GM12878 (cell line): ENCODE results near the gene HOXB3. TPM values are rescaled to one million over a fixed set of nuclear protein-coding genes. Genes with fewer than 3 reads are reported as not detected.

Experiments
- ATAC-seq: fragments of 200-7000 bp; cut with Tn5 transposase; 3 replicates; pipeline ENCODE4 v1.9.1; 2020; ENCODE audit warnings: mild to moderate bottlenecking, moderate library complexity
- BruUV-seq: library from RNA; stranded (reverse); fragments of 400-500 nt; replicated peaks from 2 replicates; lab custom pipeline; 2021; lab: Mats Ljungman, UMichigan
- CTCF ChIA-PET: fragments of 300-600 bp; sonication (Branson Sonifier 250); formaldehyde crosslinking; extraction: SDS; loops from one replicate; lab custom pipeline; 2021; ENCODE audit warnings: inconsistent platforms; lab: Yijun Ruan, JAX
- POLR2A ChIA-PET: fragments of 350-600 bp; formaldehyde crosslinking; extraction: SDS; loops from one replicate; lab custom pipeline; 2021; ENCODE audit warnings: inconsistent platforms; lab: Charles Lee
- RAD21 ChIA-PET: fragments of 300-600 bp; sonication (Branson Sonifier 250); formaldehyde crosslinking; loops from one replicate; lab custom pipeline; 2023; ENCODE audit warnings: antibody characterized with exemption; ENCODE audit not compliant: unreplicated experiment; lab: Charles Lee
- SMC1A ChIA-PET: fragments of 300-600 bp; sonication (Branson Sonifier 250); formaldehyde crosslinking; loops from one replicate; lab custom pipeline; 2023; ENCODE audit not compliant: unreplicated experiment, uncharacterized antibody; lab: Charles Lee
- DNase-seq: peaks from one replicate; pipeline ENCODE4 v3.0.0-alpha.2; 2011; ENCODE audit warnings: low read depth, low spot score
- FAIRE-seq: peaks from 3 replicates; lab custom pipeline; 2011; peaks lifted over from hg19 to GRCh38; lab: Jason Lieb, UNC
- H2AFZ ChIP-seq: 2 replicates; pipeline ENCODE4 v1.6.0; 2011; ENCODE audit warnings: low read depth, low read length, control low read depth; ENCODE audit not compliant: control insufficient read depth
- H3K27ac ChIP-seq: 2 replicates; pipeline ENCODE4 v1.5.1; 2011; ENCODE audit warnings: control low read depth; ENCODE audit not compliant: control insufficient read depth, insufficient read depth
- H3K27me3 ChIP-seq, 2 experiments: replicated peaks in 1 of 2; 2 replicates each; pipeline versions ENCODE4 v1.6.0 to v1.6.1; 2011; ENCODE audit warnings: low read length in 1 of 2; ENCODE audit not compliant: control insufficient read depth in 2 of 2, insufficient read depth in 2 of 2
- H3K36me3 ChIP-seq, 2 experiments: 2 replicates each; pipeline ENCODE4 v1.5.1; 2011; ENCODE audit warnings: low read length in 1 of 2; ENCODE audit not compliant: control insufficient read depth in 2 of 2, insufficient read depth in 2 of 2
- H3K4me1 ChIP-seq: 2 replicates; pipeline ENCODE4 v1.6.1; 2011; ENCODE audit warnings: mild to moderate bottlenecking, low read length, moderate library complexity, mixed read lengths; ENCODE audit not compliant: control insufficient read depth, insufficient read depth
- H3K4me2 ChIP-seq: 2 replicates; pipeline ENCODE4 v1.6.0; 2011; ENCODE audit warnings: control low read depth; ENCODE audit not compliant: control insufficient read depth, insufficient read depth
- H3K4me3 ChIP-seq: fragments of 200-600 bp; sonication (generic); 2 replicates; pipeline ENCODE4 v1.5.1; 2016
- H3K79me2 ChIP-seq: 2 replicates; pipeline ENCODE4 v1.6.0; 2011; ENCODE audit warnings: low read length; ENCODE audit not compliant: control insufficient read depth, insufficient read depth
- H3K9ac ChIP-seq: 2 replicates; pipeline ENCODE4 v1.8.0; 2011; ENCODE audit warnings: low read length, control low read depth, mixed read lengths; ENCODE audit not compliant: control insufficient read depth, insufficient read depth
- H3K9me3 ChIP-seq: replicated peaks from 3 replicates; pipeline ENCODE4 v1.5.1; 2011; ENCODE audit warnings: mild to moderate bottlenecking, low read length; ENCODE audit not compliant: control insufficient read depth, insufficient read depth
- H4K20me1 ChIP-seq: 2 replicates; pipeline ENCODE4 v1.6.0; 2011; ENCODE audit not compliant: control insufficient read depth, insufficient read depth
- BCLAF1 ChIP-seq: fragments of 450-650 bp; IDR thresholded peaks from 2 replicates; pipeline ENCODE4 v1.6.1; 2017; ENCODE audit warnings: antibody characterized with exemption, mild to moderate bottlenecking, moderate library complexity
- EGR1 ChIP-seq, 2 experiments: IDR thresholded peaks; 1 replicate in 1 of 2; 2 replicates in 1 of 2; pipeline ENCODE4 v1.6.1; 2011 to 2012; ENCODE audit warnings: low read depth in 2 of 2, low read length in 2 of 2, borderline replicate concordance in 1 of 2, mild to moderate bottlenecking in 1 of 2, moderate library complexity in 1 of 2
- EZH2 ChIP-seq: IDR thresholded peaks from 2 replicates; pipeline ENCODE4 v1.6.1; 2012; ENCODE audit warnings: low read depth, mild to moderate bottlenecking, control low read depth, inconsistent platforms, low read length, borderline replicate concordance; ENCODE audit not compliant: control insufficient read depth
- GABPA ChIP-seq: IDR thresholded peaks from 2 replicates; pipeline ENCODE4 v1.6.1; 2014; ENCODE audit warnings: antibody characterized with exemption, low read depth, mild to moderate bottlenecking, inconsistent platforms
- PML ChIP-seq: IDR thresholded peaks from 2 replicates; pipeline ENCODE4 v1.6.1; 2012; ENCODE audit warnings: low read length, inconsistent platforms
- SIX5 ChIP-seq: IDR thresholded peaks from 2 replicates; pipeline ENCODE4 v1.6.1; 2011; ENCODE audit warnings: mild to moderate bottlenecking, low read depth, low read length, moderate library complexity; ENCODE audit not compliant: severe bottlenecking
- SREBF2 ChIP-seq: IDR thresholded peaks from 2 replicates; pipeline ENCODE4 v1.6.1; 2012; ENCODE audit warnings: mild to moderate bottlenecking, low read length
- TCF7 ChIP-seq: IDR thresholded peaks from 2 replicates; pipeline ENCODE4 v1.6.1; 2014; ENCODE audit warnings: antibody characterized with exemption, borderline replicate concordance
- ZBTB33 ChIP-seq: fragments of 450-650 bp; IDR thresholded peaks from 2 replicates; pipeline ENCODE4 v1.6.1; 2017; ENCODE audit warnings: mild to moderate bottlenecking
- WGBS: methylation state at CpG from one replicate; pipeline ENCODE4 v1.1.6; 2016; ENCODE audit warnings: low lambda C conversion rate; ENCODE audit not compliant: insufficient replicate concordance, insufficient coverage; ENCODE audit errors: missing lambda C conversion rate; 5-methylcytosine and 5-hydroxymethylcytosine counted together
- in situ Hi-C: fragments of 300-500 bp; cut with MboI; formaldehyde crosslinking; loops from 9 replicates; pipeline ENCODE4 v1.14.3; 2018; ENCODE audit warnings: mixed read lengths
- intact Hi-C: fragments of 100-400 bp; cut with micrococcal nuclease; formaldehyde crosslinking; loops from one replicate; pipeline ENCODE4 v1.14.2; 2022; ENCODE audit not compliant: unreplicated experiment
- polyA plus RNA-seq, 11 experiments: library from polyadenylated mRNA; depleted of rRNA in 4 of 11; unstranded in 6 of 11; stranded (reverse) in 5 of 11; fragments of >200 nt; fragmentation: Nextera tagmentation in 4 of 11; fragmentation: Illumina TruSeq in 1 of 11; extraction: Ambion mirVana in 4 of 11; extraction: Trizol in 1 of 11; gene quantifications; 1 replicate in 1 of 11; 2 replicates in 10 of 11; pipeline versions ENCODE4 v1.2.1 to v1.2.3, GENCODE V29; 2011 to 2016; ENCODE audit warnings: inconsistent platforms in 2 of 11, missing spikeins in 2 of 11, low read depth in 1 of 11
- total RNA-seq, 4 experiments: library from RNA; depleted of rRNA in 3 of 4; stranded (reverse); fragments of >200 nt in 3 of 4; fragmentation: Illumina TruSeq in 1 of 4; extraction: Trizol in 1 of 4; gene quantifications; 2 replicates each; pipeline versions ENCODE4 v1.2.1 to v1.2.3, GENCODE V29; 2013 to 2021

Gene HOXB3
- total and polyA plus RNA-seq, 10 of the 15 experiments (the other 5 are each of a cell fraction or from before 2014, with no cell fraction given), result 0.19 to 7.7 (median 2.9) TPM

- SMC1A ChIA-PET, result no interaction called here
- peak overlapping the region; percentile 96 for H2AFZ ChIP-seq
- BruUV-seq, result no TSS peak
- H3K79me2 ChIP-seq, result no peaks in the 10 kb centered on the region
- H3K36me3 ChIP-seq, result no peaks in the 10 kb centered on the region; a peak in 1 of 4 replicates
- H3K4me3 ChIP-seq, result peak overlapping the region; percentile 86
- peak overlapping the region; percentile 76 for H3K9ac ChIP-seq
- peak overlapping the region; percentile 91 for H3K4me2 ChIP-seq
- WGBS, result 2% methylated on average over 17 of the region's 22 CpGs
- FAIRE-seq (no peak), ATAC-seq (peak; percentile 41), DNase-seq (no peak)
- in situ Hi-C loops, result no loop called here
- H3K27me3 ChIP-seq, result peaks cover 8 to 14% of the 10 kb centered on the region in 2 experiments; a peak in 3 of 4 replicates
- H4K20me1 ChIP-seq, result no peaks in the 10 kb centered on the region
- TF ChIP-seq SREBF2 (no peak), PML (no peak), TCF7 (no peak), SIX5 (no peak), ZBTB33 (no peak), EZH2 (no peak), EGR1 (IDR thresholded peaks at IDR 0.05; ENCODE audit: borderline replicate concordance in 1 of 2, low read depth in 2 of 2, low read length in 2 of 2) (no peak), GABPA (no peak), BCLAF1 (no peak)
- RAD21 ChIA-PET, result no interaction called here
- peak overlapping the region; percentile 1; the same call in 1 of the 2 replicates for H3K27ac ChIP-seq
- CTCF ChIA-PET, result no interaction called here
- POLR2A ChIA-PET, result no interaction called here
- no peaks in the 10 kb centered on the region for H3K9me3 ChIP-seq
- peaks cover 11% of the 10 kb centered on the region for H3K4me1 ChIP-seq
- intact Hi-C loops, result no loop called here
Measured at GRCh38 chr17:48611213-48611612, 21.2 kb upstream of the HOXB3 start.
